Astrocyte (in vitro differentiated cells and primary cell): ENCODE results near the gene THADA. TPM values are rescaled to one million over a fixed set of nuclear protein-coding genes. Genes with fewer than 3 reads are reported as not detected.

Source experiments
- DNase-seq: peaks from one replicate; pipeline ENCODE4 v3.0.0-alpha.2; 2010; ENCODE audit warnings: low read depth
- FAIRE-seq: peaks from 2 replicates; lab custom pipeline; 2011; peaks lifted over from hg19 to GRCh38; lab: Jason Lieb, UNC
- H2AFZ ChIP-seq: 2 replicates; pipeline ENCODE4 v1.6.0; 2012; ENCODE audit warnings: low read depth, low read length, inconsistent platforms
- H3K27ac ChIP-seq: 2 replicates; pipeline ENCODE4 v1.5.1; 2011; ENCODE audit warnings: low read depth, low read length, inconsistent platforms
- H3K27me3 ChIP-seq: 2 replicates; pipeline ENCODE4 v1.6.0; 2011; ENCODE audit warnings: low read length, inconsistent platforms; ENCODE audit not compliant: insufficient read depth
- H3K36me3 ChIP-seq: 2 replicates; pipeline ENCODE4 v1.5.1; 2011; ENCODE audit warnings: low read length, inconsistent platforms; ENCODE audit not compliant: insufficient read depth
- H3K4me1 ChIP-seq: 2 replicates; pipeline ENCODE4 v1.5.1; 2011; ENCODE audit warnings: low read length, inconsistent platforms; ENCODE audit not compliant: insufficient read depth
- H3K4me2 ChIP-seq: 2 replicates; pipeline ENCODE4 v1.6.0; 2012; ENCODE audit warnings: low read length, inconsistent platforms
- H3K4me3 ChIP-seq: 2 replicates; pipeline ENCODE4 v1.5.1; 2011; ENCODE audit warnings: low read depth, mild to moderate bottlenecking, low read length, inconsistent platforms; ENCODE audit not compliant: insufficient read depth
- H3K79me2 ChIP-seq: 2 replicates; pipeline ENCODE4 v1.6.0; 2012; ENCODE audit warnings: mild to moderate bottlenecking, low read length, inconsistent platforms; ENCODE audit not compliant: insufficient read depth
- H3K9ac ChIP-seq: 2 replicates; pipeline ENCODE4 v1.6.0; 2012; ENCODE audit warnings: mild to moderate bottlenecking, low read length, inconsistent platforms
- H3K9me3 ChIP-seq: 2 replicates; pipeline ENCODE4 v1.5.1; 2012; ENCODE audit warnings: low read depth, mild to moderate bottlenecking, low read length, inconsistent platforms; ENCODE audit not compliant: insufficient read depth
- H4K20me1 ChIP-seq: 2 replicates; pipeline ENCODE4 v1.6.0; 2012; ENCODE audit warnings: low read length, inconsistent platforms; ENCODE audit not compliant: insufficient read depth
- H3K27ac Mint-ChIP-seq: one replicate; pipeline ENCODE4 v1.8.0; 2021; ENCODE audit warnings: mild to moderate bottlenecking, mixed read lengths; ENCODE audit not compliant: unreplicated experiment
- H3K27me3 Mint-ChIP-seq: one replicate; pipeline ENCODE4 v1.8.0; 2021; ENCODE audit warnings: low read depth, mixed read lengths; ENCODE audit not compliant: unreplicated experiment
- H3K36me3 Mint-ChIP-seq: one replicate; pipeline ENCODE4 v1.8.0; 2021; ENCODE audit warnings: low read depth, mixed read lengths; ENCODE audit not compliant: unreplicated experiment
- H3K4me1 Mint-ChIP-seq: one replicate; pipeline ENCODE4 v1.8.0; 2021; ENCODE audit warnings: low read depth, mixed read lengths; ENCODE audit not compliant: unreplicated experiment
- H3K4me3 Mint-ChIP-seq: one replicate; pipeline ENCODE4 v1.8.0; 2021; ENCODE audit warnings: mild to moderate bottlenecking, moderate library complexity, mixed read lengths; ENCODE audit not compliant: unreplicated experiment
- H3K9me3 Mint-ChIP-seq: one replicate; pipeline ENCODE4 v1.8.0; 2021; ENCODE audit warnings: mild to moderate bottlenecking, mixed read lengths; ENCODE audit not compliant: unreplicated experiment
- EZH2 ChIP-seq: IDR thresholded peaks from 2 replicates; pipeline ENCODE4 v1.6.1; 2012; ENCODE audit warnings: mild to moderate bottlenecking, low read length, inconsistent platforms; ENCODE audit not compliant: insufficient read depth
- total RNA-seq: library from RNA; stranded (reverse); gene quantifications from 2 replicates; pipeline ENCODE4 v1.2.1, GENCODE V29; 2021
- TF ChIP-seq, protein P1 (sequence below): IDR thresholded peaks from 2 replicates; pipeline ENCODE4 v1.5.1; 2011; ENCODE audit warnings: low read depth, mild to moderate bottlenecking, inconsistent platforms, low read length, moderate library complexity; ENCODE audit not compliant: insufficient read depth

THADA gene
- total RNA-seq, 1 donor from 2014 or later, result 16.2 TPM

DNA sequence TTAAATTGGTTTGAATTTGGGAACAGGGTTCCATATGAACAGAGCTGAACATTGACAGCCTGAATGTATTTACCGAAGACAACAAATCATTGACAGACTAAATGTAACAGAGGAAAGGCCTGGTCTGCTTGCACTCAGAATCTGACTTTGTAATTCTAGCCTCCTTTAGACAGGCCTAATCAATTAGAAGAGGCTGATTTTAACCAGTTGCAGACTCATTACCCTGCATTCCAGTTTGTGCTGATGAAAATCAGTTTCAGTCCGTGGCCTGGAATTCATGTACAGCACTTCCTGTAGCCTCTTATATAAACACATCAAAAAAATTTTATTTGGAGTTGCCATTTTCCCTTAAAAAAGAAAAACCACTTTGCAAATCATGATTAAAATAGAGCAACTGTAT is 276.3 kb downstream of the THADA start:
- H2AFZ ChIP-seq, result no peak overlapping the region
- H3K79me2 ChIP-seq, result no peaks in the 10 kb centered on the region
- no peak overlapping the region for H3K4me3 Mint-ChIP-seq
- no peak overlapping the region for H3K27ac ChIP-seq
- peak overlapping the region; percentile 14 for H3K4me2 ChIP-seq
- no peaks in the 10 kb centered on the region for H3K9me3 ChIP-seq
- no peak overlapping the region for H3K27ac Mint-ChIP-seq
- no peak overlapping the region for H3K9ac ChIP-seq
- H3K9me3 Mint-ChIP-seq, result peaks cover 2% of the 10 kb centered on the region
- H3K36me3 Mint-ChIP-seq, result peaks cover 3% of the 10 kb centered on the region
- TF ChIP-seq, protein P1, sequence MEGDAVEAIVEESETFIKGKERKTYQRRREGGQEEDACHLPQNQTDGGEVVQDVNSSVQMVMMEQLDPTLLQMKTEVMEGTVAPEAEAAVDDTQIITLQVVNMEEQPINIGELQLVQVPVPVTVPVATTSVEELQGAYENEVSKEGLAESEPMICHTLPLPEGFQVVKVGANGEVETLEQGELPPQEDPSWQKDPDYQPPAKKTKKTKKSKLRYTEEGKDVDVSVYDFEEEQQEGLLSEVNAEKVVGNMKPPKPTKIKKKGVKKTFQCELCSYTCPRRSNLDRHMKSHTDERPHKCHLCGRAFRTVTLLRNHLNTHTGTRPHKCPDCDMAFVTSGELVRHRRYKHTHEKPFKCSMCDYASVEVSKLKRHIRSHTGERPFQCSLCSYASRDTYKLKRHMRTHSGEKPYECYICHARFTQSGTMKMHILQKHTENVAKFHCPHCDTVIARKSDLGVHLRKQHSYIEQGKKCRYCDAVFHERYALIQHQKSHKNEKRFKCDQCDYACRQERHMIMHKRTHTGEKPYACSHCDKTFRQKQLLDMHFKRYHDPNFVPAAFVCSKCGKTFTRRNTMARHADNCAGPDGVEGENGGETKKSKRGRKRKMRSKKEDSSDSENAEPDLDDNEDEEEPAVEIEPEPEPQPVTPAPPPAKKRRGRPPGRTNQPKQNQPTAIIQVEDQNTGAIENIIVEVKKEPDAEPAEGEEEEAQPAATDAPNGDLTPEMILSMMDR, result no peak
- H4K20me1 ChIP-seq, result no peaks in the 10 kb centered on the region
- peaks cover under 1% of the 10 kb centered on the region for H3K4me1 Mint-ChIP-seq
- DNase-seq (no peak), FAIRE-seq (no peak)
- no peaks in the 10 kb centered on the region for H3K36me3 ChIP-seq
- H3K4me3 ChIP-seq, result no peak overlapping the region
- H3K27me3 Mint-ChIP-seq, result no peaks in the 10 kb centered on the region
- no peaks in the 10 kb centered on the region for H3K27me3 ChIP-seq
- H3K4me1 ChIP-seq, result peaks cover 6% of the 10 kb centered on the region

DNA sequence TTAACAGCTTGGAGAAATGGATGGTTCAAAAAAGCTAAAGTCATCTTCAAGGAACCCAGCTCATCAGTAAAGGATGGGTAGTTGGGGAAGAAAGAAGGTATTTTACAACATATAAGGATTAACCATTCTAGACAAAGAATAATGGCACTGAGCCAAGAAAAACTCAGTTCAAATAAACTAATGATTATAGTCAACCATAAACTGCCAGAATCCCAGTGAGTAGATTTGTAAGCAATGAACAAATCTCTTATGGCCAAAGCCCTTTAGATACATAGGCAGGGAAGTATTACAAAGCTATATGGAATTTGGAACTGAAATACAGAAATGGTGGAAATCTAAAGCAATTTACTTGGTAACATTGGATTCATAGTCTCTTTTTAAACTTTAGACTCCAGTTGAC is 277.0 kb downstream of the THADA start:
- H3K4me3 Mint-ChIP-seq, result no peak overlapping the region

DNA sequence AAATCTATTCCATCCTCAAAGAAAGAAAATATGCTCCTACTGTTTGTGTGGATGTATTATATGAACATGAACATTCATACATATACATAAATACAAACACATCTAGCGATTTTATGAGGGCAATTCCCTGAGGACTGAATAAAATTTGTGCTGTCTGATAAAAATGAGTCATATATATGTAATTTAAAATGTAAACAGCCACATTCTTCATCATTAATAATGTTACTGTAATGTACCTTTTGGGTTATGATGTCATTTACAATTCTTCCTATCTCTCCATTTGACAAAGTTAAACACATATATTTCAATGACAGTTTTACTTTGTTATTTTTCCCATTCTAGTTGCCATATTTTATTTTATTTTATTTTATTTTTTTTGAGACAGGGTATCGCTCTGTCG is 278.2 kb downstream of the THADA start:
- Mint-ChIP-seq H3K27me3 (no peaks in the 10 kb centered on the region), H3K27ac (no peak overlapping the region), H3K9me3 (no peaks in the 10 kb centered on the region), H3K4me1 (peaks cover 5% of the 10 kb centered on the region), H3K36me3 (peaks cover 3% of the 10 kb centered on the region), H3K4me3 (no peak overlapping the region)
- Histone ChIP-seq H2AFZ (no peak overlapping the region), H3K36me3 (no peaks in the 10 kb centered on the region), H3K27ac (no peak overlapping the region), H3K4me3 (no peak overlapping the region), H3K9me3 (no peaks in the 10 kb centered on the region), H3K4me1 (peaks cover 13% of the 10 kb centered on the region), H3K79me2 (no peaks in the 10 kb centered on the region), H3K4me2 (no peak overlapping the region), H4K20me1 (peaks cover 3% of the 10 kb centered on the region), H3K27me3 (no peaks in the 10 kb centered on the region), H3K9ac (no peak overlapping the region)
- DNase-seq (no peak), FAIRE-seq (no peak)
- TF ChIP-seq, protein P1, result no peak
- no peak for TF ChIP-seq EZH2

More for the DNA sequence above, 277.0 kb downstream of the THADA start:
- Histone ChIP-seq H3K79me2 (no peaks in the 10 kb centered on the region), H3K4me3 (no peak overlapping the region), H3K4me1 (peaks cover 7% of the 10 kb centered on the region), H3K9ac (no peak overlapping the region), H3K36me3 (no peaks in the 10 kb centered on the region), H3K27me3 (no peaks in the 10 kb centered on the region), H3K27ac (no peak overlapping the region), H4K20me1 (no peaks in the 10 kb centered on the region), H3K9me3 (no peaks in the 10 kb centered on the region), H3K4me2 (peak overlapping the region; percentile 14), H2AFZ (no peak overlapping the region)
- H3K27ac Mint-ChIP-seq, result no peak overlapping the region
- peak; percentile 65 for DNase-seq
- no peak for FAIRE-seq
- H3K4me1 Mint-ChIP-seq, result no peaks in the 10 kb centered on the region
- peaks cover 3% of the 10 kb centered on the region for H3K36me3 Mint-ChIP-seq
- peaks cover 2% of the 10 kb centered on the region for H3K9me3 Mint-ChIP-seq
- no peaks in the 10 kb centered on the region for H3K27me3 Mint-ChIP-seq
- TF ChIP-seq EZH2, result no peak
